B cell (primary cell): ENCODE results near the gene BLM. TPM values are rescaled to one million over a fixed set of nuclear protein-coding genes. Genes with fewer than 3 reads are reported as not detected.

Experiments
- ATAC-seq: fragments of 200-7000 bp; cut with Tn5 transposase; one replicate; pipeline ENCODE4 v1.10.0; 2021; ENCODE audit warnings: low read depth, mild to moderate bottlenecking, moderate number of reproducible peaks, moderate library complexity
- CTCF ChIA-PET: fragments of 350-600 bp; sonication (Branson Sonifier 250); formaldehyde crosslinking; loops from one replicate; lab custom pipeline; 2021; ENCODE audit warnings: antibody characterized with exemption, inconsistent platforms; lab: Charles Lee
- POLR2A ChIA-PET: fragments of 350-600 bp; sonication (Branson Sonifier 250); formaldehyde crosslinking; loops from one replicate; lab custom pipeline; 2021; ENCODE audit warnings: antibody characterized with exemption; lab: Charles Lee
- DNase-seq: peaks from one replicate; pipeline ENCODE4 v3.0.0; 2013
- H2AFZ ChIP-seq: 2 replicates; pipeline ENCODE4 v1.6.1; 2012; ENCODE audit warnings: mild to moderate bottlenecking, low read depth, low read length; ENCODE audit not compliant: insufficient read depth, poor library complexity, severe bottlenecking
- H3K27ac ChIP-seq, 2 donors: 1 replicate in 1 of 2; 2 replicates in 1 of 2; pipeline ENCODE4 v1.5.1; 2012 to 2013; ENCODE audit warnings: low read length in 2 of 2, mild to moderate bottlenecking in 2 of 2, moderate library complexity in 1 of 2
- H3K27me3 ChIP-seq, 4 experiments: fragments of 200-600 bp in 1 of 4; sonication (generic) in 1 of 4; replicated peaks in 1 of 4; 1 replicate in 2 of 4; 2 replicates in 2 of 4; pipeline versions ENCODE4 v1.6.1 to v1.7.0; 2013 to 2016; ENCODE audit warnings: low read length in 3 of 4, mild to moderate bottlenecking in 2 of 4, mixed read lengths in 1 of 4, moderate library complexity in 1 of 4; ENCODE audit not compliant: insufficient read depth in 4 of 4, control insufficient read depth in 3 of 4; ENCODE audit errors: control extremely low read depth in 1 of 4
- H3K36me3 ChIP-seq, 2 experiments: replicated peaks in 1 of 2; 1 replicate in 1 of 2; 2 replicates in 1 of 2; pipeline versions ENCODE4 v1.6.1 to v1.7.1; 2013; ENCODE audit warnings: low read length in 1 of 2; ENCODE audit not compliant: insufficient read depth in 2 of 2, control insufficient read depth in 1 of 2; ENCODE audit errors: control extremely low read depth in 1 of 2, extremely low read depth in 1 of 2
- H3K4me1 ChIP-seq, 2 donors: fragments of 200-600 bp in 1 of 2; sonication (generic) in 1 of 2; 1 replicate in 1 of 2; 2 replicates in 1 of 2; pipeline versions ENCODE4 v1.5.1 to v1.6.1; 2013 to 2017; ENCODE audit warnings: low read length in 2 of 2; ENCODE audit not compliant: control insufficient read depth in 2 of 2, insufficient read depth in 2 of 2
- H3K4me2 ChIP-seq: replicated peaks from 2 replicates; pipeline ENCODE3; 2012; ENCODE audit warnings: mild to moderate bottlenecking, low read depth, low read length; ENCODE audit not compliant: poor library complexity, severe bottlenecking
- H3K4me3 ChIP-seq, 5 experiments: fragments of 200-600 bp in 1 of 5; sonication (generic) in 1 of 5; 1 replicate in 3 of 5; 2 replicates in 2 of 5; pipeline versions ENCODE4 v1.5.1 to v1.7.0; 2011 to 2016; ENCODE audit warnings: low read length in 4 of 5, mild to moderate bottlenecking in 4 of 5, low read depth in 2 of 5, control low read depth in 1 of 5, moderate library complexity in 1 of 5; ENCODE audit not compliant: insufficient read depth in 1 of 5; ENCODE audit errors: control extremely low read depth in 1 of 5, extremely low read depth in 1 of 5
- H3K79me2 ChIP-seq: fragments of 200-600 bp; sonication (generic); one replicate; pipeline ENCODE4 v1.6.0; 2016; ENCODE audit warnings: low read length; ENCODE audit not compliant: control insufficient read depth, insufficient read depth
- H3K9ac ChIP-seq: fragments of 200-600 bp; sonication (generic); 2 replicates; pipeline ENCODE4 v1.6.1; 2017; ENCODE audit warnings: mild to moderate bottlenecking, low read length, moderate library complexity
- H3K9me3 ChIP-seq, 3 donors: one replicate each; pipeline versions ENCODE4 v1.6.1 to v1.7.1; 2013; ENCODE audit warnings: low read length in 2 of 3; ENCODE audit not compliant: control insufficient read depth in 2 of 3, insufficient read depth in 1 of 3; ENCODE audit errors: control extremely low read depth in 1 of 3
- H4K20me1 ChIP-seq: 2 replicates; pipeline ENCODE4 v1.6.0; 2012; ENCODE audit warnings: mild to moderate bottlenecking, low read length; ENCODE audit not compliant: insufficient read depth, control insufficient read depth, poor library complexity, severe bottlenecking
- H3K27ac Mint-ChIP-seq: one replicate; pipeline ENCODE4 v1.8.0; 2021; ENCODE audit warnings: mixed read lengths
- H3K27me3 Mint-ChIP-seq: one replicate; pipeline ENCODE4 v1.8.0; 2021; ENCODE audit warnings: mixed read lengths
- H3K4me1 Mint-ChIP-seq: one replicate; pipeline ENCODE4 v1.8.0; 2021; ENCODE audit warnings: mixed read lengths
- H3K4me3 Mint-ChIP-seq: one replicate; pipeline ENCODE4 v1.8.0; 2021; ENCODE audit warnings: mixed read lengths
- H3K9me3 Mint-ChIP-seq: one replicate; pipeline ENCODE4 v1.8.0; 2022; ENCODE audit warnings: mixed read lengths; ENCODE audit not compliant: insufficient read depth
- EZH2 ChIP-seq: IDR thresholded peaks from 2 replicates; pipeline ENCODE4 v1.6.1; 2012; ENCODE audit warnings: borderline replicate concordance, low read depth, mild to moderate bottlenecking, moderate library complexity, low read length; ENCODE audit not compliant: insufficient read depth, poor library complexity, severe bottlenecking
- WGBS: methylation state at CpG from one replicate; pipeline ENCODE4 v1.1.5; 2013; ENCODE audit warnings: missing lambda C conversion rate; ENCODE audit not compliant: insufficient coverage; 5-methylcytosine and 5-hydroxymethylcytosine counted together
- intact Hi-C: fragments of 100-400 bp; cut with micrococcal nuclease; formaldehyde crosslinking; loops from one replicate; pipeline ENCODE4 v1.10.0; 2022
- polyA plus RNA-seq: library from polyadenylated mRNA; depleted of rRNA; stranded (reverse); fragments of >200 nt; gene quantifications from 2 replicates; pipeline ENCODE4 v1.2.3, GENCODE V29; 2012
- total RNA-seq, 2 donors: library from RNA; stranded (reverse); fragments of 120-200 nt in 1 of 2; gene quantifications; 1 replicate in 1 of 2; 2 replicates in 1 of 2; pipeline versions ENCODE4 v1.2.3 to v1.2.4, GENCODE V29; 2013 to 2022
- TF ChIP-seq, protein P1 (sequence below): fragments of 200-600 bp; IDR thresholded peaks from one replicate; pipeline ENCODE4 v1.8.0; 2022; ENCODE audit warnings: antibody characterized with exemption, mild to moderate bottlenecking

BLM gene
- total and polyA plus RNA-seq, 2 donors (not counting 1 experiment from before 2014, with no cell fraction given) = 5.2 to 17.4 TPM

- intact Hi-C loops = loop anchor here (2.0 to 5.0 kb wide), 3 partner anchors 156 to 452 kb away; partner anchors contain the start of genes NGRN and UNC45A
- H3K4me1 Mint-ChIP-seq = peaks cover 33% of the 10 kb centered on the region
- Histone ChIP-seq H3K9ac (peak overlapping the region; percentile 83), H3K36me3 (peaks cover 0 to 5% of the 10 kb centered on the region in 2 experiments), H3K27ac (peak overlapping the region; percentile 81 to 89), H3K4me3 (peak overlapping the region; percentile 86 to 98 (median 97)), H3K27me3 (no peaks in the 10 kb centered on the region), H3K4me1 (peaks cover 15 to 16% of the 10 kb centered on the region in 2 donors), H3K9me3 (no peaks in the 10 kb centered on the region), H3K4me2 (peak overlapping the region; percentile 80), H4K20me1 (peaks cover 11% of the 10 kb centered on the region), H2AFZ (peak overlapping the region; percentile 80), H3K79me2 (peaks cover 39% of the 10 kb centered on the region)
- H3K9me3 Mint-ChIP-seq = no peaks in the 10 kb centered on the region
- ATAC-seq = no peak
- H3K27me3 Mint-ChIP-seq = no peaks in the 10 kb centered on the region
- 24% methylated on average over 13 of the region's 14 CpGs for WGBS
- CTCF ChIA-PET = interaction anchor here (1.2 to 1.7 kb wide), 7 partner anchors 11 to 218 kb away, joined by 3 to 18 read pairs (median 5); partner anchors contain the start of gene UNC45A
- DNase-seq = peak; percentile 13
- peak overlapping the region; percentile 94 for H3K27ac Mint-ChIP-seq
- peak overlapping the region; percentile 94 for H3K4me3 Mint-ChIP-seq
- no peak for TF ChIP-seq EZH2
- POLR2A ChIA-PET = interaction anchor here (1.0 to 1.3 kb wide), 3 partner anchors 92 to 219 kb away, joined by 5 to 7 read pairs (median 5); partner anchors contain the start of genes FES and UNC45A
These were observed 700 bp upstream of the BLM start for GRCh38 chr15:90716317-90716975.

DNA sequence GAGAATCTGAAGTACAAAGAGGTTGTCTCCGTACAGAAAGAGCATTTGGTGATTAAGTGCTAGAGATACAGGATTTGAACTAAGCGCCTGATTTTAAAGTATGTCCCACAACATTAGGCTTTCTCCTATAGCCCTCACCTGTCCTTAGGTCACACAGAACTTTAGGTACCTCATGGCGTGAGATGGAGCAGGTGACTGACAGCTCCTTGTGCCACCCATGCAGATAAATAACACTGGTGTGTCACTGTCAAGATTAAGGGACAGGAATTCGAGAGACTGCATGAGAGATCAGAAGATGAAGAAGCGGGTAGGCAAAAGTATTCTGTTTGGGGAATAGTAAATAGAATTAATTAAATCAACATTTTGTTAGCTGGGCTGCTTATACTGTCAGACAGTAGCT, 1.1 kb downstream of the BLM start:
- no peaks in the 10 kb centered on the region for H3K9me3 Mint-ChIP-seq

More for the DNA sequence above, 1.1 kb downstream of the BLM start:
- Histone ChIP-seq H3K79me2 (peaks cover 42% of the 10 kb centered on the region), H3K36me3 (peaks cover 0 to 4% of the 10 kb centered on the region in 2 experiments), H3K4me1 (peaks cover 15 to 16% of the 10 kb centered on the region in 2 donors), H3K4me2 (peak overlapping the region; percentile 80), H3K4me3 (peak overlapping the region in 4 of 5 experiments; percentile 86 to 98 (median 97)), H4K20me1 (peaks cover 11% of the 10 kb centered on the region), H3K9me3 (no peaks in the 10 kb centered on the region), H3K9ac (peak overlapping the region; percentile 83), H3K27me3 (no peaks in the 10 kb centered on the region), H2AFZ (no peak overlapping the region), H3K27ac (no peak overlapping the region)
- intact Hi-C loops = loop anchor here (5.0 kb wide), 1 partner anchor 154 kb away; no protein-coding TSS in a partner anchor
- CTCF ChIA-PET = interaction anchor here (0.5 to 1.2 kb wide), 3 partner anchors 123 to 215 kb away, joined by 3 read pairs; partner anchors contain the start of gene HDDC3
- DNase-seq (no peak), ATAC-seq (no peak)
- Mint-ChIP-seq H3K27me3 (no peaks in the 10 kb centered on the region), H3K4me1 (peaks cover 28% of the 10 kb centered on the region), H3K4me3 (peak overlapping the region; percentile 94), H3K27ac (peak overlapping the region; percentile 94)
- POLR2A ChIA-PET = interaction anchor here (0.6 kb wide), 1 partner anchor 217 kb away, joined by 3 read pairs; no protein-coding TSS in a partner anchor
- TF ChIP-seq EZH2 = no peak
- TF ChIP-seq, protein P1, sequence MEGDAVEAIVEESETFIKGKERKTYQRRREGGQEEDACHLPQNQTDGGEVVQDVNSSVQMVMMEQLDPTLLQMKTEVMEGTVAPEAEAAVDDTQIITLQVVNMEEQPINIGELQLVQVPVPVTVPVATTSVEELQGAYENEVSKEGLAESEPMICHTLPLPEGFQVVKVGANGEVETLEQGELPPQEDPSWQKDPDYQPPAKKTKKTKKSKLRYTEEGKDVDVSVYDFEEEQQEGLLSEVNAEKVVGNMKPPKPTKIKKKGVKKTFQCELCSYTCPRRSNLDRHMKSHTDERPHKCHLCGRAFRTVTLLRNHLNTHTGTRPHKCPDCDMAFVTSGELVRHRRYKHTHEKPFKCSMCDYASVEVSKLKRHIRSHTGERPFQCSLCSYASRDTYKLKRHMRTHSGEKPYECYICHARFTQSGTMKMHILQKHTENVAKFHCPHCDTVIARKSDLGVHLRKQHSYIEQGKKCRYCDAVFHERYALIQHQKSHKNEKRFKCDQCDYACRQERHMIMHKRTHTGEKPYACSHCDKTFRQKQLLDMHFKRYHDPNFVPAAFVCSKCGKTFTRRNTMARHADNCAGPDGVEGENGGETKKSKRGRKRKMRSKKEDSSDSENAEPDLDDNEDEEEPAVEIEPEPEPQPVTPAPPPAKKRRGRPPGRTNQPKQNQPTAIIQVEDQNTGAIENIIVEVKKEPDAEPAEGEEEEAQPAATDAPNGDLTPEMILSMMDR = no peak
- WGBS = no CpG with 5 or more reads among the region's 5 CpGs
